Activated T-cell treated with anti-CD3 and anti-CD28 coated beads, Interleukin-2, amount 50 U/mL, for 48 hours (primary cell): ENCODE measurements around the gene TMEM196.
"Not testable (repeated sequence)": the region's sequence is repeated elsewhere in the genome, so short reads cannot be mapped to it uniquely, and the experiment has no call there.

Source experiments
- DNase-seq, 2 experiments: peaks; one replicate each; pipeline ENCODE4 v3.0.0-alpha.2; 2020

TMEM196 gene

GRCh38 chr7:19705663-19706062, 67.8 kb downstream of the TMEM196 start:
- no peak for DNase-seq

GRCh38 chr7:19701471-19701870, 71.9 kb downstream of the TMEM196 start:
- DNase-seq = no peak

- DNase-seq = no peak
Measured at GRCh38 chr7:19700936-19701335, 72.5 kb downstream of the TMEM196 start.

GRCh38 chr7:19698331-19698730, 75.1 kb downstream of the TMEM196 start:
- DNase-seq = no peak

- no peak for DNase-seq
Measured at GRCh38 chr7:19696926-19697325, 76.5 kb downstream of the TMEM196 start.

GRCh38 chr7:19692111-19692828, 81.1 kb downstream of the TMEM196 start:
- DNase-seq = no peak

- no peak for DNase-seq
Measured at GRCh38 chr7:19690736-19691135, 82.7 kb downstream of the TMEM196 start.

- DNase-seq = not testable (repeated sequence)
Measured at GRCh38 chr7:19689130-19689529, 84.3 kb downstream of the TMEM196 start.

DNA sequence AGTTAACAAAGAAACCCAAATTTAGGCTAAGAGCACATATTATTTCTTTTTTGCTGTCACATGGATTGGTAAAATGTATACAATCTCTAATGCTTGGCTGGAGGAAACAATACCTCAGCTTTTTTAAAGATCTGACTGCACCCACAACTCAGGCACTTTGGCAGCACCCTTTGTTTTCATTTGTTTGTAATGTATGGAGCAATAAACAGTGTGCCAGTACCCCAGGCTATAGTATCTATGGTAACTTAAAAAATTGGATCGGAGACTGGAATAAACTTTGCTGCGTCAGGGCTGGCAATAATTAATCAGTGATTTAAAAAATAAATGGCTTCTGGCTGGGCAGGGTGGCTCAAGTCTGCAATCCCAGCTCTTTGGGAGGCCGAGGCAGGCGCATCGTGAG, 91.8 kb downstream of the TMEM196 start:
- no peak for DNase-seq

- DNase-seq = no peak
Measured at GRCh38 chr7:19677180-19677579, 96.2 kb downstream of the TMEM196 start.

- DNase-seq = no peak
Measured at GRCh38 chr7:19675816-19676215, 97.6 kb downstream of the TMEM196 start.

GRCh38 chr7:19674266-19674960, 99.0 kb downstream of the TMEM196 start:
- no peak for DNase-seq

DNA sequence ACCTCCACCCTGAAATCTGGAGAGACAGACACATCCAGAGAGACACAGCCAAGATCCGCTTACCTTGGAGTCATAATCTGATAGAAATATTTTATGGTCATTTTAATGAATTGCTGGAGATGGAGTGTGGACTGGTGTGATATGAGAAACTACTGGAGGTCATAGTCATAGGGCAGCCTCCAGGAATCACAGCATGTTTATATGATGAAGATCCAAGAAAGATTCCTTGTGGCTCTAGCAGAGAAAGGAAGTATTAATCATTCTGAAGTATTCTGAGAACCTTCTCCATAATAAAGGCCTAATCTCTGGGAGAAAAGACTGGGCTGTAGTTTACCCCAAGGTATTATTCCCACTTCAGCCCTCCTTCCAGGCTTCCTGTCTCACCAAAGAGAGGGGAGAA, 102.6 kb downstream of the TMEM196 start:
- DNase-seq = no peak
